IMR-90 (cell line): ENCODE measurements around the gene DRD5. TPM values are rescaled to one million over a fixed set of nuclear protein-coding genes. Genes with fewer than 3 reads are reported as not detected.
"Not testable (repeated sequence)": the region's sequence is repeated elsewhere in the genome, so short reads cannot be mapped to it uniquely, and the experiment has no call there.

Experiments
- ATAC-seq: fragments of 200-7000 bp; cut with Tn5 transposase; 2 replicates; pipeline ENCODE4 v1.9.1; 2020; ENCODE audit warnings: low read depth, mild to moderate bottlenecking, moderate library complexity
- BruUV-seq: library from RNA; stranded (reverse); fragments of 400-500 nt; replicated peaks from 2 replicates; lab custom pipeline; 2021; lab: Mats Ljungman, UMichigan
- CTCF ChIA-PET: fragments of 300-600 bp; formaldehyde crosslinking; extraction: SDS; loops from one replicate; lab custom pipeline; 2021; ENCODE audit warnings: antibody characterized with exemption; lab: Yijun Ruan, JAX
- POLR2A ChIA-PET: fragments of 300-600 bp; sonication (Branson Sonifier 250); formaldehyde crosslinking; loops from one replicate; lab custom pipeline; 2022; ENCODE audit warnings: antibody characterized with exemption; ENCODE audit not compliant: unreplicated experiment; lab: Charles Lee
- DNase-seq: peaks from one replicate; pipeline ENCODE4 v3.0.0; 2013
- H2AFZ ChIP-seq: replicated peaks from 2 replicates; pipeline ENCODE3; 2013; ENCODE audit warnings: low read length, mild to moderate bottlenecking; ENCODE audit not compliant: poor library complexity
- H2AK5ac ChIP-seq: 2 replicates; pipeline ENCODE4 v1.6.1; 2013; ENCODE audit warnings: low read depth, low read length, inconsistent platforms
- H2AK9ac ChIP-seq: replicated peaks from 2 replicates; pipeline ENCODE3; 2013; ENCODE audit warnings: mild to moderate bottlenecking, low read depth, low read length, moderate library complexity; ENCODE audit not compliant: poor library complexity
- H2BK120ac ChIP-seq: 2 replicates; pipeline ENCODE4 v1.6.1; 2013; ENCODE audit warnings: low read depth, low read length, inconsistent platforms
- H2BK15ac ChIP-seq: 3 replicates; pipeline ENCODE4 v1.6.1; 2013; ENCODE audit warnings: low read depth, low read length, inconsistent platforms
- H2BK20ac ChIP-seq: 2 replicates; pipeline ENCODE4 v1.6.1; 2013; ENCODE audit warnings: low read depth, mild to moderate bottlenecking, inconsistent platforms, low read length, moderate library complexity
- H2BK5ac ChIP-seq: 2 replicates; pipeline ENCODE4 v1.6.1; 2013; ENCODE audit warnings: mild to moderate bottlenecking, low read depth, low read length, inconsistent platforms; ENCODE audit not compliant: poor library complexity, severe bottlenecking
- H3K14ac ChIP-seq: replicated peaks from 2 replicates; pipeline ENCODE4 v1.6.1; 2013; ENCODE audit warnings: low read depth, low read length, inconsistent platforms
- H3K18ac ChIP-seq: 2 replicates; pipeline ENCODE4 v1.6.1; 2013; ENCODE audit warnings: low read depth, low read length, control low read depth
- H3K23ac ChIP-seq: 2 replicates; pipeline ENCODE4 v1.6.1; 2013; ENCODE audit warnings: low read depth, low read length, inconsistent platforms
- H3K27ac ChIP-seq: 2 replicates; pipeline ENCODE4 v1.5.1; 2013; ENCODE audit warnings: mild to moderate bottlenecking, control low read depth, low read length; ENCODE audit not compliant: insufficient read depth
- H3K27me3 ChIP-seq: 2 replicates; pipeline ENCODE4 v1.6.1; 2013; ENCODE audit warnings: low read length; ENCODE audit not compliant: control insufficient read depth, insufficient read depth
- H3K36me3 ChIP-seq: 2 replicates; pipeline ENCODE4 v1.6.1; 2013; ENCODE audit warnings: low read length, mixed read lengths; ENCODE audit not compliant: control insufficient read depth, insufficient read depth
- H3K4ac ChIP-seq: 2 replicates; pipeline ENCODE4 v1.6.1; 2013; ENCODE audit warnings: low read depth, low read length, inconsistent platforms
- H3K4me1 ChIP-seq: 2 replicates; pipeline ENCODE4 v1.6.1; 2013; ENCODE audit warnings: low read length, mixed read lengths; ENCODE audit not compliant: control insufficient read depth, insufficient read depth
- H3K4me2 ChIP-seq: 2 replicates; pipeline ENCODE4 v1.6.1; 2013; ENCODE audit warnings: low read depth, mild to moderate bottlenecking, control low read depth, low read length, moderate library complexity
- H3K4me3 ChIP-seq: 2 replicates; pipeline ENCODE4 v1.5.1; 2013; ENCODE audit warnings: low read depth, mild to moderate bottlenecking, control low read depth, low read length, moderate library complexity; ENCODE audit not compliant: insufficient read depth
- H3K56ac ChIP-seq: 2 replicates; pipeline ENCODE4 v1.6.1; 2013; ENCODE audit warnings: low read length, inconsistent platforms; ENCODE audit not compliant: insufficient read depth; ENCODE audit errors: extremely low read depth
- H3K79me1 ChIP-seq, 2 experiments: 2 replicates each; pipeline ENCODE4 v1.6.1; 2013; ENCODE audit warnings: low read length in 2 of 2, inconsistent platforms in 1 of 2, low read depth in 1 of 2
- H3K9ac ChIP-seq: 2 replicates; pipeline ENCODE4 v1.6.1; 2013; ENCODE audit warnings: low read depth, low read length, control low read depth
- H3K9me1 ChIP-seq: 2 replicates; pipeline ENCODE4 v1.6.1; 2013; ENCODE audit warnings: low read length, inconsistent platforms; ENCODE audit not compliant: insufficient read depth
- H3K9me3 ChIP-seq: 2 replicates; pipeline ENCODE4 v1.6.1; 2013; ENCODE audit warnings: low read length; ENCODE audit not compliant: control insufficient read depth, insufficient read depth
- H4K20me1 ChIP-seq: 2 replicates; pipeline ENCODE4 v1.6.1; 2013; ENCODE audit warnings: low read length, inconsistent platforms; ENCODE audit not compliant: insufficient read depth
- H4K5ac ChIP-seq: 2 replicates; pipeline ENCODE4 v1.6.1; 2013; ENCODE audit warnings: mild to moderate bottlenecking, low read depth, low read length, control low read depth
- H4K8ac ChIP-seq, 2 experiments: 2 replicates each; pipeline ENCODE4 v1.6.1; 2013; ENCODE audit warnings: low read depth in 2 of 2, low read length in 2 of 2, control low read depth in 1 of 2, inconsistent platforms in 1 of 2
- H4K91ac ChIP-seq: 2 replicates; pipeline ENCODE4 v1.6.1; 2013; ENCODE audit warnings: low read depth, low read length, inconsistent platforms; ENCODE audit not compliant: insufficient read depth
- WGBS, 2 experiments: methylation state at CpG; one replicate each; pipeline versions ENCODE4 v1.1.5 to v1.1.7; 2013; ENCODE audit warnings: missing lambda C conversion rate in 2 of 2; ENCODE audit not compliant: insufficient read length in 1 of 2; ENCODE audit errors: extremely low coverage in 2 of 2; 5-methylcytosine and 5-hydroxymethylcytosine counted together
- dilution Hi-C: fragments of 300-500 bp; cut with HindIII; formaldehyde crosslinking; loops from one replicate; pipeline ENCODE4 v1.14.3; 2018; ENCODE audit warnings: low sequenced_read_pairs; ENCODE audit not compliant: unreplicated experiment
- in situ Hi-C: fragments of 300-500 bp; cut with MboI; formaldehyde crosslinking; loops from 3 replicates; pipeline ENCODE4 v1.14.3; 2019; ENCODE audit warnings: low sequenced_read_pairs, inconsistent platforms, mixed read lengths
- intact Hi-C: fragments of 100-400 bp; cut with micrococcal nuclease; formaldehyde crosslinking; loops from 2 replicates; pipeline ENCODE4 v1.10.0; 2022
- polyA plus RNA-seq, 3 experiments: library from polyadenylated mRNA; depleted of rRNA; stranded (reverse); fragments of >200 nt; gene quantifications; 2 replicates each; pipeline ENCODE4 v1.2.3, GENCODE V29; 2012; ENCODE audit warnings: low replicate concordance in 1 of 3
- total RNA-seq: library from RNA; depleted of rRNA; stranded (reverse); fragments of >200 nt; gene quantifications from 2 replicates; pipeline ENCODE4 v1.2.3, GENCODE V29; 2012

Gene DRD5
- total and polyA plus RNA-seq, 2 of the 4 experiments (the other 2 are of a cell fraction) = not detected

- H3K27me3 ChIP-seq, H3K9ac ChIP-seq, H2AK5ac ChIP-seq, H3K4me1 ChIP-seq, H3K14ac ChIP-seq, H3K4me3 ChIP-seq, H3K36me3 ChIP-seq, CTCF ChIA-PET, dilution Hi-C loops, H2BK15ac ChIP-seq, H3K56ac ChIP-seq, H3K9me3 ChIP-seq, H4K91ac ChIP-seq, ATAC-seq, H3K18ac ChIP-seq, H3K4me2 ChIP-seq, H3K27ac ChIP-seq, in situ Hi-C loops, H2BK20ac ChIP-seq, H3K23ac ChIP-seq, H4K20me1 ChIP-seq, DNase-seq, H2BK120ac ChIP-seq, H3K9me1 ChIP-seq, H3K4ac ChIP-seq, intact Hi-C loops, H3K79me1 ChIP-seq, H2AK9ac ChIP-seq, BruUV-seq, H2BK5ac ChIP-seq, POLR2A ChIA-PET, H2AFZ ChIP-seq, H4K8ac ChIP-seq, H4K5ac ChIP-seq: not testable (repeated sequence)
- 30% methylated on average over 2 of the region's 7 CpGs; no CpG with 5 or more reads in 1 of the 2 experiments for WGBS, 2 experiments
These were observed 44.2 kb upstream of the DRD5 start for GRCh38 chr4:9737280-9737679.

- not testable (repeated sequence) for H2BK15ac ChIP-seq, H2AK5ac ChIP-seq, ATAC-seq
These were observed 37.6 kb upstream of the DRD5 start for GRCh38 chr4:9743789-9744188.

More at GRCh38 chr4:9743789-9744188, 37.6 kb upstream of the DRD5 start:
- H2BK20ac ChIP-seq, H3K4me1 ChIP-seq, dilution Hi-C loops, CTCF ChIA-PET, H2AFZ ChIP-seq, H4K8ac ChIP-seq, H3K79me1 ChIP-seq, H3K23ac ChIP-seq, H3K36me3 ChIP-seq, H4K91ac ChIP-seq, H3K4me3 ChIP-seq, H3K18ac ChIP-seq, H3K4ac ChIP-seq, in situ Hi-C loops, H4K5ac ChIP-seq, POLR2A ChIA-PET, H3K56ac ChIP-seq, H2AK9ac ChIP-seq, H3K4me2 ChIP-seq, BruUV-seq, H3K14ac ChIP-seq, H3K27me3 ChIP-seq, H4K20me1 ChIP-seq, H3K27ac ChIP-seq, intact Hi-C loops, H3K9ac ChIP-seq, H2BK5ac ChIP-seq, H2BK120ac ChIP-seq, H3K9me1 ChIP-seq, DNase-seq: not testable (repeated sequence)
- H3K9me3 ChIP-seq = peaks cover 10% of the 10 kb centered on the region
- WGBS, 2 experiments = no CpG with 5 or more reads among the region's 4 CpGs
